Activated CD4-positive, alpha-beta T cell treated with anti-CD3 and anti-CD28 coated beads, Interleukin-2, amount 50 U/mL, for 16 hours (primary cell): ENCODE data around the gene GORASP1.

Experiments used
- DNase-seq: peaks from one replicate; pipeline ENCODE4 v3.0.0-alpha.2; 2020

GORASP1 gene

GRCh38 chr3:39101022-39101689 is 6.3 kb downstream of the GORASP1 start:
- DNase-seq, result peak; percentile 61

DNA sequence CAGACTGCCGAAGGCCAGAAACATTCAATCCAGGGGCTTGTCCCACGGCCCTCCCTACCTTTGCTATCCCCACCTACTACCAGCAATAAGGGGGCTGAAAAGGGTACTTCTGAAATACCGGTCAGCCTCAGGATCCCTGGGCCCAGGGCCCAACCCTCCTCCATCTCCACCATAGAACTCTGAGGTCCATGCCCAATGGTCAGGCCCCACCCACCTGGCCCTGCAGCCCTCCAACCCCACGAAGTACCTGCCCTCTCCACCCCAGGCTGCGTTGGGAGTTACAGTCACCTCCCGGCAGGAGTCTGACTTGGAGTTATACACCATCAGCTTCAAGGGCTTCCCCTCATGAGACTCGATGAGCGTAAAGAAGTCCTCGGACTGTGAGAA is 6.9 kb downstream of the GORASP1 start:
- no peak for DNase-seq

DNA sequence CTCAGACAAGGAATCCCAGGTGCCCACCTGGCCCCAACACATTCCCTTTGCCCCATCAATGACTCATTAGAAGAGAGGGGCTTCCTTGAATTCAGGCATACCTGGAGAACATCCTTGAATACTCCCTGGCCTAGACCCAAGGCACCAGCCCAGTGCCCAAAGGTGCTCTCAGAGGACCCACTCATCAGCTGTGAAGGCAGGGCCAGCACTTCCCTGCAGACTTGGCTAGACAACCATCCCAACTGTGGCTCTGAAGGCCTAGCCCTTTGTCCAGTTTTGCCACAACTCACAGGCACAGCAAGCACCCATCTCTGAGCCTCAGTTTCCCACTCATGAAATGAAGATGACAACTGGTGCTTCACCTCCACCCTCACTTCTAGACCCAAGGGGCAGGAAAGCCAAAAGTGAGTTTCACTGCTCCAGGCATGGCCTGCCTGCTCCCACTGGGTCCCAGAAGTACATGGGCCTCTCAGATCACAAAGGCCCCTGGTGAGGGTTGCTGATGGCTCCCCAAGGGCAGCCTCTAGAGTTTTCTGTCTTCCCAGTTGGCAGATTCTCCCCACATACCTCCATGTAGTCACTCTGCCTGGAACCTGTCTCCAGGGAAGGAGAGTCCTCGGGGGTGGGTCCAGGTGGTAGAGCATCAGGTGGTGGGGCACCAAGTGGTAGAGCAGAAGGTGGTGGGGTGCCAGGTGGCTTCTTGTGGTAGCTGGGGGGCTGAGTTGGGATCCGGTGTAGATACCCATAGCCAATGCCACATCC is 7.5 kb downstream of the GORASP1 start:
- DNase-seq, result no peak

GRCh38 chr3:39099242-39099641 is 8.2 kb downstream of the GORASP1 start:
- DNase-seq, result no peak

DNA sequence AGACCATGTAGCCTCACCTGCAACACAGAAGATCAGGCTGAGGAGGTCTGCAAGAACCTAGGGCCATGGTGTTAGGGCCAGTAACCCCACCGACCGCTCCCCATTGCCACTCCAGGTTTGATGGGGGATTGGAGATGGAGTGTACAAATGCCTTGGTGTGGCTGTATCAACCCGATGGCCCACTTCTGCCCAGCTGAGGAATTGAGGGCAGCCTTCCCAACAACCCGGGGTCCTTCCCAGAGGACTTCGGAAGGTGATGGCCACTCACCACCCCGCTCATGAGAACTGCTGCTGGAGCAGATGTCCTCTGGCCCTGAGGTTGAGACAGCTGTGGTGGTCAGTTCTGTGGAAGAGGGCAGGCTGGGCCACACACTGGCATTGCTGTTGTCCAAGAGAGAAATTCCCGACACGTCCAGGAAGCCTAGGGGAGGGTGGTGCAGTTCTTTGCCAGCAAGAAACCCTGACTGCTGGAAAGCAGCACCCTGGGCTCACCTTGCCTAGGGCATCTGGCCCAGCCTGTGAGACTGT is 8.9 kb downstream of the GORASP1 start:
- DNase-seq, result no peak

GRCh38 chr3:39097716-39098472 is 9.5 kb downstream of the GORASP1 start:
- no peak for DNase-seq

- no peak for DNase-seq
Observed at GRCh38 chr3:39096775-39097174, 10.7 kb downstream of the GORASP1 start.

- DNase-seq, result no peak
Observed at GRCh38 chr3:39095778-39096177, 11.6 kb downstream of the GORASP1 start.

DNA sequence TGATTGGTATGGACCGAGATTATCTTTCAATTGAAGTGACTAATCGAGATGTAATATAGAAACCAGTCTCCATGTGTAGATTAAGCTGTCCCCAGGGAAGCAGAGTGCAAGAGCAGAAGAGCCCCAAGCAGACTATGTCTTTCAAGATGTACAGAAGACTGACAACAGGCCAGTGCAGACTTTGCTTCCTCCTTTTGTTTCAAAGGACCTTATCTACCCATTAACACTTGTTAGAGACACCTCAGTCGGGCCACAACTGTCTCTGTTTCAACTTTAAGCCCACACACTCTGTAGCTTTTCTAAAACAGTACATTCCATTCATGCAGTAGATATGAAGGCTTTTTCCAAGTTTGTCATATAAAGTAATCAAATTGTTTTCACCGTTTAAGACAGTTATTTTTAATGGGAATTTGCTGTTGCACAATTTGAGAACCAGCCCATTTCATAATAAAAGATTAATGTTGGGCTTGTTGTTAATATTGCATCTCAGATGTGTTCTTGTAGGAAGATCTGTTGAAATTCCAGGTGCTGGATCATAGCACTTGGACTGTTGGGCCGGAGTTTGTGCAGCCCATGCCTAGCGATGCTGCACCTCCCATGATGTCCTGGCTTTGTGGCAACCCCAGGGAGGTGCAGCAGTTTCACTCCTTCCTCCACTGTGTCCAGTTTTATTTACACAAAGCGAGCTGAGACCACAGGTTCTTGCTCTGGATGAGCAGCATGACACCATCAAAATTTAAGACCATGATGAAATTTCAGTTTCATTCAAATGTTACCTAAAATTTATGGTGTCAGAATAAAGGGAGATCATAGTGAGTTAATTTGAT is 12.4 kb downstream of the GORASP1 start:
- no peak for DNase-seq

- DNase-seq, result no peak
Observed at GRCh38 chr3:39090922-39091321, 16.5 kb downstream of the GORASP1 start.

- no peak for DNase-seq
Observed at GRCh38 chr3:39088889-39089288, 18.5 kb downstream of the GORASP1 start.

DNA sequence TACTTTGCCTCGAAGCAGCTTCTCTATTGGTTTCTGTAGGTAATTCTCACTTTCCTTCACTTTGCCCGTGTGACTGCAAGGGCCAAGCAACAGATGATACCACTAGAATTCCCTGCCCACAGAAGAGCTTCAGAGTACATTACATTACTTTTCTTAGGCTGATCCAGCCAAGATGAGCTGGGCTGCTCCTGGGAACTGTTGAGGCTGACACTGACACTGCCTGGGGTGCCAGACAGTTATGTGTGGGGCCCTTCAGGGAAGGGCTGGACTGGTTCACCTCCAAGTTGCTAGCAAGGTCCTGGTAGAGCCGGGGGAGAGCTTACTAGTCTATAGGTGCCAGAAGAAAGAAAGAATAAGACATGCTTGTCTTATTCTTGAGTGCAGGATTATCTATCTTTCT is 19.0 kb downstream of the GORASP1 start:
- no peak for DNase-seq

- no peak for DNase-seq
Observed at GRCh38 chr3:39086144-39086543, 21.3 kb downstream of the GORASP1 start.

DNA sequence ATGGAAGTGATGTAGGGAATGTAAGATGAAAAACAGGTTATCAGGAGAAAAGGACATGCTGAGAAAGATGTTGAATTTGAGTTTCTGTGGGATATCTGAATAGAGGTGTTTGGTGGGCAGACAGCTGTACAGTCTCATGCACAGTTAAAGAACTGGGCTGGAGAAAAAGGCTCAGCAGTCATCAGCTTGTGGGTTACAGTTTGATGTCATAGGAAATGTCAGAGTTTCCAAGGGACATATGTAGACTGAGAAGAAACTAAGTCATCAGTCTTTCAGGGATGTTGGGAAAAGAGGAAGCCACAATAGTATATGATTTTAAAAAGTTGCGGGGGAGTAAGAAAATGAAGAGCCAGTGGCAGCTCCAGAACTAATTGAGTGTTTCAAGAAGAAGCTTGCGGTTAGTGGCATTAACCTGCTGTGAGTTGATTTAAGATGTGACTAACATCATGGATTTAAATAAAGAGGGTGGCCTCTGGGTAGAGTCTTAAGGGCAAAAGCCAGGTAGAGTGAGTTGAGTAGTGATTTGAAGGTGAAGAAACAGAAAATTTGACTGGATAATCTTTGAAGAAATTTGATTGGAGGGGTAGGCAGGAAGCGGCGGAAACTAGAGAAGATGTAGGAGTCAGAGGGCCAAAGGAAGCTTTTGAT is 24.6 kb downstream of the GORASP1 start:
- no peak for DNase-seq

DNA sequence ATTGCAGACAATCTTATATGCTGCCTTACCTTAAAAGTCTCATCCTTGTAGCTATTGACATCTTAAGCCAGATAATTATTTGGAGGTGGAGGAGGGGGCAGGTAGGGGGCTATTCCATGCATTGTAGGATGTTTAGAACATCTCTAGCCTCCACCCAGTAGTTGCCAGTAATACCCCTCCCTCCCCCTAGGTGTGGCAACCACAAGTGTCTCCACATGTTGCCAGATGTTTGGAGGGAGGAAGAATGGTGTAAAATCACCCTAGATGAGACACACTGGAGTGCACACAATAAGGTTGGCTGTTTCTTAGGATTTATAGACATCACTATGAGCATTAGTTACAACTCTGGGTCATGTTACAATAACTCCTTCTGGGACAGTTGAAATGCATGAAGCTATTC is 27.4 kb downstream of the GORASP1 start:
- DNase-seq, result no peak

- no peak for DNase-seq
Observed at GRCh38 chr3:39079530-39079929, 27.9 kb downstream of the GORASP1 start.

DNA sequence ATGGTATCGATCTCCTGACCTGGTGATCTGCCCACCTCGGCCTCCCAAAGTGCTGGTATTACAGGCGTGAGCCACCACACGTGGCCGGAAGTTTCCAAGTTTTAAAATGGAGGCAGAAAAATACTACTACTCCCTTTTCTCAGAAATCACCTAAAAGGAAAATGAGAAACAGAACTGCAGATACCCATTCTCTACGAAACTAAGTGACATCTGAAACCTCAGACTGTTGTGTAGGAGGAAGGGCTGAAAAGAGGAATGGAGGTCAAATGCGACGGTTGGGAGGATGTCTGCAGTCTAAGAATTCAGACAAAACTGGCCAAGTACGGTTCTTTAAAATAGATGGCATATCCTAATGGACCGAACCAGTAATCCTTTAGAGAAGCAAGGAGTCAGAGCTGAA is 31.5 kb downstream of the GORASP1 start:
- DNase-seq, result peak; percentile 21

- DNase-seq, result no peak
Observed at GRCh38 chr3:39068556-39068955, 38.9 kb downstream of the GORASP1 start.

DNA sequence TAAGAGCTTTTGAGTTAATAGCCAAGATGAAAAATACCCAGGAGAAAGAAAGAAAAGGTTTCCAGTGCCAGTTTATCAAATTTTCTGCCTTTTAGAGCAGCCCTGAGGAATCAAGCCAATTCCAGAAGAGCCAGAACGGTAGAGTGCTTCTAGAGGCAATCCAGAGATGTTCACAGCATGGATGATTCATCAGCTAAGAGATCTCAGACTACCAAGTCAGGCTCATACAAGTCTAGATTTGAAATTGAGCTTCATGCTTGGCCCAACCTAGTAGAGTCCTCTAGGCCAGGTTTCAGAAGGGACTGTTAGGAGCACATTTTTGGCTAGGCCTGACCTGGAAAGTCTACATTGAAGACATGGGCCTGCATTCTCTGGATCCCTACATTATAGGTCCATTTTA is 40.1 kb downstream of the GORASP1 start:
- DNase-seq, result no peak

DNA sequence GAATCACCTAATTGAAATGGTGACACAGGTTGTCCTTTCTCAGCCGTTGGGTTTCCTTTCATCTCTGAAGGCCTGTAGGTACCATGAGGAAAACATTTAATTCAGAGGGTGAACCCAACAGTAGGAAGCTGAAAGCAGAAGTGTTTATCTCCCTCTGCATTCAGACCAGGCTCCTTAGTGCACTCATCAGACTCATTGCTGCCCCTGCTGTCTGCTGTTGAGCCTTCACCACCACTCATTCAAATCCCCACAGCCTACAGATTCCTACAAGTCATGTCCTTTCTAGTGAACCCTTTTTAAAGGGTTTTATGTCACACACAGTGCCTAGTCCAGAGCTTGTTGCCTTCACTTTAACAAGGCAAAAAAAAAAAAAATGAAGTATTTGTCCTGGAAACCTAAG is 42.2 kb downstream of the GORASP1 start:
- peak; percentile 47 for DNase-seq

GRCh38 chr3:39064646-39065045 is 42.8 kb downstream of the GORASP1 start:
- no peak for DNase-seq

DNA sequence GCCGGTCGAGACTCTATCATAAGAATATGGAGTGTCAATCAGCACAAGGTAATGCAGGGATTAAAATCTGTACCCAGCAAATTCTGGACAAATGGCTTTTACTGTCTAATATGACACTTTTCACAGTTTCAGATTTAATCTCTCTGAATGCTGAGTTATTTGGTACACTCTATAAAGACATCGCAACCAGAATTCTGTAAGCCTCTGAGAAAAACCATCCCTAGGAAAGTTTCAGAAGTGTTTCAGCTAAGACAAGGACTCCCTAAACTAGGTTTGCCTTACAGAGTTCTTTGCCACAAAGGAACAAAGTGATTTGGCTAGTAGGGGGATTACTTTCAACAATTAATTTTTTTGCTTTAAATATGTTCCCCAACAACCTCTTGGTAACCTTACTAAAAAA is 44.3 kb downstream of the GORASP1 start:
- peak; percentile 48 for DNase-seq
